GM18517 (cell line): ENCODE results near the gene POLD4.

Source experiments
- ATAC-seq: cut with Tn5 transposase; IDR thresholded peaks from one replicate; pipeline ENCODE4 v1.9.1; 2021; ENCODE audit warnings: mild to moderate bottlenecking, moderate library complexity; ENCODE audit not compliant: unreplicated experiment

Gene POLD4

DNA sequence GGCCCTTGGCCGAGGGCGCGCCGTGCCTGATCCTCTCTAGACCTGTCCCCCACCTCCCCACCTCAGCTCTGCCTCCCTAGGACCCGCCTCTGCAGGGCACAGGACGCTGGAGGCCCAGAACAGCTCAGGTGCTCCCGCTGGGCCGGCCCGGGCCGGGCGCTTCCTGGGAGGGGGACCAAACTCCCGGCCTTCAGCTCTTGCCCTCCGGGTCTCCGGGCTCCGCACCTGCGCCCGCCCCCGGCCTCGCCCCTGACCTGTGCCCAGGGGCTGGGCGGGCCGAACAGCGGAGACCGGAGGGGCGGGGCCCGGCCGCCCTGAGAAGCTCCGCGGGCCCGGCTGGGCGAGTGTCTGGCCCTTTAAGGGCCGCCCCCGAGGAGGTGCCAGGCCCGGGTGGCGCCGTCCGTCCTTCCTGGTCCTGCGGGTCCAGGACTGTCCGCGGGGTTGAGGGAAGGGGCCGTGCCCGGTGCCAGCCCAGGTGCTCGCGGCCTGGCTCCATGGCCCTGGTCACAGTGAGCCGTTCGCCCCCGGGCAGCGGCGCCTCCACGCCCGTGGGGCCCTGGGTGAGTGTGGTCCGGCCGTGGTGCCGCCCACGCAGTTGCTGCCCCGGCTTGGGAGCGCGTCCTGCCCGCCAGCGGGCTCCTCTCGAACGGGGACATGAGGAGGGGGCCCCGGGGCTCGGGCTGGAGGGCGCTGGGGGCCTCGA, 50.1 kb downstream of the POLD4 start, which contains the start of gene SSH3:
SSH3 (plus strand) TSS at position 399 of the 703 bp plus-strand sequence; CDS start at position 495, 96 bp downstream.
- no peak for ATAC-seq

DNA sequence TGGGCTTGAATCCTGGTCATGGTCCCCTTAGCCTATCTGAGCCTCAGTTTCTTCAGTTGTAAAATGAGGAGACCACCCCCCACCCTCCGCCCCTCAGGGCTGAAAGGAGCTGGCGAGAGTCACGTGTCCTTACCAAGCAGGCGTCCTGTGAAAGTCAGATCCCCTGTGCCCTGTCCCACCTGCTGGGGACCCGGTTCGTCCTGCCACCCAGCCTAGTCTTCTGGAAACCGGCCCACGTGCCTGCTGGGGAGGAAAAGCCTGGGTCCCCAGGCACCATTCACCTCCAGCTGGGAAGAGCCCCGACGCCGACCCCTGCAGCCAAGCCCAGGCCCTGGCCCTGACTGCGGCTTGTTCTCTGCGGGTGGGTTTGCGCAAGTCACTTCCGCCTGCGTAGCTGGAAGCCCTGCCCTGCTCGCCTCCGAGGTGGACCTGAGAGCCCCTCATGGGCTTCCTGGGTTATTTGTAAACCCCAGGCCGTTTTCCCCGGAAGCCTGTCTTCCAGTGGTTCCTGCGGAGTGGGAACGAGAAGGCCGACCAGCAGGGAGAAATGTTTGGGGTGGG, 50.7 kb downstream of the POLD4 start:
- ATAC-seq, result no peak

DNA sequence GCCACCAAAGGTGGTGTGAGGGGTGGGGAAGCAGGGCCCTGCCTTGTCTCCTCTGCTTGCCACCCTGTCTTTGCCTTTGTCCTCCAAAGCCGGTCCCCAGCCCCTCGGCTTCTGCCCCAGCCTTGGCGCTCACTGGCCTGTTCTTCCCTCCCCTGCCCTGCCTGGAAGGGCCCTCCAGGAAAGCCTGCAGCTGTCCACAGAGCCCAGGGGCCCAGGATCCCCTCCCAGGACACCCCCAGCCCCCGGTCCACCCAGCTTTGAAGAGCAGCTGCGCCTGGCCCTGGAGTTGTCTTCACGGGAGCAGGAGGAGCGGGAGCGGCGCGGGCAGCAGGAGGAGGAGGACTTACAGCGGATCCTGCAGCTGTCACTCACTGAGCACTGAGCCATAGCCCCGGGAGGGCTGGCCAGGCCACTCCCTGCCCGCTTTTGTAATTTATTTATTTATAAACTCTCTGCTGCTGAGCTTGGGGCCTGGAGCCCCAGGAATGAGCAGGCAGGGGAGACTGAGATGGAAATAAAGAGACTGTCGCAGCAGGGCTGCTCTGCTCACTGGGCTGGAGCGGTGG, 51.3 kb downstream of the POLD4 start:
- ATAC-seq, result no peak

DNA sequence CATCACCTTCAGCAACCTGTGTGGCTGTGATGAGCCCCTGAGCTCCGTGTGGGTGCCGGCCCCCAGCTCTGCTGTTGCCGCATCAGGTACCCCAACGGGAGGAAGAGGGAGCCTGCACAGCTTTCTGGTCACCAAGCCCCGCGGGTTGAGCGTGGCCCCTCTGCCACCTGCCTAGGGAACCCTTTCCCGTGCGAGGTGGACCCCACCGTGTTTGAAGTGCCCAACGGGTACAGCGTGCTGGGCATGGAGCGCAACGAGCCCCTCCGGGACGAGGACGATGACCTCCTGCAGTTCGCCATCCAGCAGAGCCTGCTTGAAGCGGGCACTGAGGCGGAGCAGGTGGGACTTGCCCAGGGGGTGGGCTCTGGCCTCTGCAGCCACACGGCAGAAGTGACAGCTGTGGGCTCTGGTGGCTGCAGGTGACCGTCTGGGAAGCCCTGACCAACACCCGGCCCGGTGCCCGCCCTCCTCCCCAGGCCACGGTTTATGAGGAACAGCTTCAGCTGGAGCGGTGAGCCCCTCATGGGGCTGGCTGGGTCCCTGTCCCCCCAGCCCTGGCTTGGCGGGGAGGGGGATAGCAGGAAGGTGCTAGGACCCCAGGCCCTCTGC, 51.9 kb downstream of the POLD4 start:
- ATAC-seq, result no peak
